Measurements from ENCODE around the gene CSTF3. TPM values are rescaled to one million over a fixed set of nuclear protein-coding genes. Genes with fewer than 3 reads are reported as not detected.

Gene CSTF3
- total and polyA plus RNA-seq, 2 of the 4 experiments (the other 2 are of a cell fraction), result 14.5 to 23.4 TPM

DNA sequence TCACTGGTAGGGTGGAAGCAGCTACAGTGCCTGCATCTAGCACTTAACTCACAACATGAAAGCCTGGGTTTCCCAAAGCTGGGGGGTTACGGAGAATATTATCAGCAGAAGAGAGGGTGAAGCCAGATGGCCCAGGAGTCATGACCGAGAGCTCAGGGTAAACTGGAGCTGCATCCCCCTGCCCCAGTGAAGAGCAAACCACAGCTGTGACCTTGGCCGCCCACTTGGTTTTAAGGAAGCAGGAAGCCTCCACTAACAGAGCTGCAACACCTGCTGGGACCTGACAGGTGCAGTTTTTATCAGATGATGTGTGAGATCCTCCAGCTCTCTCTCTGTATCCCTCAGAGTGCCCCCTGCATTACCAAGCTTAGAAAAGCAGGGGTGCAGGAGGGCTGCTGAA is 101.0 kb downstream of the CSTF3 start:
- Histone ChIP-seq H3K4me3 (ENCODE audit: insufficient read depth, low read depth, low read length) (no peak overlapping the region), H3K79me1 (ENCODE audit: low read depth in 1 of 2, low read length in 2 of 2) (peaks cover 0 to 12% of the 10 kb centered on the region in 2 experiments; a peak in 2 of 4 replicates), H3K23ac (ENCODE audit: low read depth, low read length) (no peak overlapping the region), H3K4me2 (ENCODE audit: low read depth, low read length) (no peak overlapping the region), H3K4me1 (ENCODE audit: control insufficient read depth, insufficient read depth, low read length) (peaks cover 7% of the 10 kb centered on the region; the same call in 1 of the 2 replicates), H3K27ac (ENCODE audit: insufficient read depth, low read length) (no peak overlapping the region), H2BK15ac (ENCODE audit: low read depth, low read length) (no peak overlapping the region), H4K8ac (ENCODE audit: low read depth in 2 of 2, low read length in 2 of 2) (no peak overlapping the region), H2BK20ac (ENCODE audit: low read depth, low read length) (no peak overlapping the region), H2AK9ac (replicated peaks; ENCODE audit: low read depth, low read length, poor library complexity) (no peak overlapping the region), H2AK5ac (ENCODE audit: low read depth, low read length) (no peak overlapping the region), H3K27me3 (ENCODE audit: control insufficient read depth, insufficient read depth, low read length) (no peaks in the 10 kb centered on the region), H3K18ac (ENCODE audit: low read depth, low read length) (no peak overlapping the region), H3K14ac (replicated peaks; ENCODE audit: low read depth, low read length) (no peak overlapping the region), H3K9ac (ENCODE audit: low read depth, low read length) (no peak overlapping the region), H3K36me3 (ENCODE audit: control insufficient read depth, insufficient read depth, low read length) (peaks cover 27% of the 10 kb centered on the region), H2BK120ac (ENCODE audit: low read depth, low read length) (no peak overlapping the region), H3K9me3 (ENCODE audit: control insufficient read depth, insufficient read depth, low read length) (no peaks in the 10 kb centered on the region), H2BK5ac (ENCODE audit: low read depth, low read length, poor library complexity, severe bottlenecking) (no peak overlapping the region), H4K91ac (ENCODE audit: insufficient read depth, low read depth, low read length) (no peak overlapping the region), H4K5ac (ENCODE audit: low read depth, low read length) (no peak overlapping the region), H4K20me1 (ENCODE audit: insufficient read depth, low read length) (no peaks in the 10 kb centered on the region), H3K56ac (ENCODE audit: extremely low read depth, insufficient read depth, low read length) (no peak overlapping the region), H2AFZ (replicated peaks; ENCODE audit: low read length, poor library complexity) (no peak overlapping the region), H3K9me1 (ENCODE audit: insufficient read depth, low read length) (peaks cover 15% of the 10 kb centered on the region; the same call in 1 of the 2 replicates), H3K4ac (ENCODE audit: low read depth, low read length) (peak overlapping the region; percentile 67; the same call in 1 of the 2 replicates)
- CTCF ChIA-PET, result no interaction called here
- BruUV-seq (replicated peaks), result no TSS peak
- in situ Hi-C loops (cut with MboI; ENCODE audit: low sequenced_read_pairs), result loop anchor here (5.0 to 25.0 kb wide), 3 partner anchors 103 to 473 kb away; partner anchors contain the start of genes EIF3M and PRRG4
- DNase-seq (no peak), ATAC-seq (ENCODE audit: low read depth) (no peak)
- TF ChIP-seq CHD1 (IDR thresholded peaks at IDR 0.05; ENCODE audit: low read depth, low read length) (no peak), SMC3 (IDR thresholded peaks at IDR 0.05; ENCODE audit: low read depth, low read length) (no peak), RFX5 (IDR thresholded peaks at IDR 0.05; ENCODE audit: low read depth, low read length) (no peak), RAD21 (IDR thresholded peaks at IDR 0.05; ENCODE audit: low read length) (no peak), BHLHE40 (IDR thresholded peaks at IDR 0.05; ENCODE audit: low read depth, low read length) (no peak), POLR2A (IDR thresholded peaks at IDR 0.05; ENCODE audit: low read depth, low read length) (no peak), MXI1 (IDR thresholded peaks at IDR 0.05; ENCODE audit: borderline replicate concordance, low read depth, low read length) (no peak), MAFK (IDR thresholded peaks at IDR 0.05; ENCODE audit: low read depth, low read length) (no peak), NFE2L2 (IDR thresholded peaks at IDR 0.05; ENCODE audit: low read depth, low read length) (no peak)
- TF ChIP-seq, protein P1, sequence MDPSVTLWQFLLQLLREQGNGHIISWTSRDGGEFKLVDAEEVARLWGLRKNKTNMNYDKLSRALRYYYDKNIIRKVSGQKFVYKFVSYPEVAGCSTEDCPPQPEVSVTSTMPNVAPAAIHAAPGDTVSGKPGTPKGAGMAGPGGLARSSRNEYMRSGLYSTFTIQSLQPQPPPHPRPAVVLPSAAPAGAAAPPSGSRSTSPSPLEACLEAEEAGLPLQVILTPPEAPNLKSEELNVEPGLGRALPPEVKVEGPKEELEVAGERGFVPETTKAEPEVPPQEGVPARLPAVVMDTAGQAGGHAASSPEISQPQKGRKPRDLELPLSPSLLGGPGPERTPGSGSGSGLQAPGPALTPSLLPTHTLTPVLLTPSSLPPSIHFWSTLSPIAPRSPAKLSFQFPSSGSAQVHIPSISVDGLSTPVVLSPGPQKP (IDR thresholded peaks at IDR 0.05; ENCODE audit: borderline replicate concordance, low read depth, low read length), result no peak
- dilution Hi-C loops (cut with HindIII; ENCODE audit: low sequenced_read_pairs, unreplicated experiment), result no loop called here
- WGBS, 2 experiments (ENCODE audit: extremely low coverage in 2 of 2, insufficient read length in 1 of 2), result no CpG with 5 or more reads among the region's 3 CpGs
- intact Hi-C loops (cut with micrococcal nuclease), result loop anchor here (5.0 kb wide), 1 partner anchor 168 kb away; the partner anchor contains the start of gene QSER1
- POLR2A ChIA-PET (ENCODE audit: unreplicated experiment), result no interaction called here
